ENCODE measurements around the gene SLFN12L. TPM values are rescaled to one million over a fixed set of nuclear protein-coding genes. Genes with fewer than 3 reads are reported as not detected.

SLFN12L gene
- total RNA-seq, 2 experiments from 2014 or later = 97.9 to 102 TPM

- H3K27ac Mint-ChIP-seq = peak overlapping the region; percentile 19
- no peaks in the 10 kb centered on the region for H3K9me3 Mint-ChIP-seq
- DNase-seq = no peak
- H3K27me3 Mint-ChIP-seq = no peaks in the 10 kb centered on the region
- H3K4me1 Mint-ChIP-seq = peaks cover 27% of the 10 kb centered on the region
- POLR2A ChIA-PET = no interaction called here
- peaks cover 75% of the 10 kb centered on the region for H3K36me3 Mint-ChIP-seq (ENCODE audit: low read depth)
- CTCF ChIA-PET = interaction anchor here (1.3 to 1.8 kb wide), 3 partner anchors 8 to 277 kb away, joined by 3 to 9 read pairs (median 4); no protein-coding TSS in a partner anchor
- H3K4me3 Mint-ChIP-seq = peak overlapping the region; percentile 73
Measured at GRCh38 chr17:35447499-35447898, 90.0 kb downstream of the SLFN12L start.

- H3K9me3 Mint-ChIP-seq = no peaks in the 10 kb centered on the region
- ChIA-PET POLR2A (interaction anchor here (0.6 kb wide), 1 partner anchor 59 kb away, joined by 5 read pairs; no protein-coding TSS in a partner anchor), CTCF (interaction anchor here (0.7 to 2.1 kb wide), 3 partner anchors 9 to 228 kb away, joined by 3 to 9 read pairs (median 5); partner anchors contain the start of gene SLFN13)
- no peaks in the 10 kb centered on the region for H3K27me3 Mint-ChIP-seq
- H3K36me3 Mint-ChIP-seq (ENCODE audit: low read depth) = peaks cover 43% of the 10 kb centered on the region
- no peak for DNase-seq
- H3K4me1 Mint-ChIP-seq = peaks cover 10% of the 10 kb centered on the region
- no peak overlapping the region for H3K4me3 Mint-ChIP-seq
- H3K27ac Mint-ChIP-seq = no peak overlapping the region
Measured at GRCh38 chr17:35438433-35438832, 99.0 kb downstream of the SLFN12L start.

- Mint-ChIP-seq H3K4me1 (peaks cover 56% of the 10 kb centered on the region), H3K9me3 (no peaks in the 10 kb centered on the region), H3K27me3 (no peaks in the 10 kb centered on the region), H3K27ac (peak overlapping the region; percentile 96), H3K36me3 (ENCODE audit: low read depth) (peaks cover 33% of the 10 kb centered on the region), H3K4me3 (peak overlapping the region; percentile 97)
- POLR2A ChIA-PET = interaction anchor here (0.9 kb wide), 1 partner anchor 60 kb away, joined by 3 read pairs; the partner anchor contains the start of gene SLFN11
- DNase-seq = peak; percentile 68
- CTCF ChIA-PET = interaction anchor here (1.2 to 2.1 kb wide), 3 partner anchors 11 to 100 kb away, joined by 3 to 6 read pairs (median 3); no protein-coding TSS in a partner anchor
Measured at GRCh38 chr17:35433075-35433894, 104.2 kb downstream of the SLFN12L start.

GRCh38 chr17:35432176-35433074 is 105.1 kb downstream of the SLFN12L start, which contains the start of gene SLFN12:
SLFN12 (minus strand) TSS chr17:35432500; CDS start chr17:35423028, 9,472 bp downstream.
- Mint-ChIP-seq H3K27me3 (no peaks in the 10 kb centered on the region), H3K36me3 (ENCODE audit: low read depth) (peaks cover 33% of the 10 kb centered on the region), H3K4me1 (peaks cover 63% of the 10 kb centered on the region), H3K9me3 (no peaks in the 10 kb centered on the region), H3K4me3 (peak within 1 kb of the TSS; percentile 97), H3K27ac (peak within 1 kb of the TSS; percentile 96)
- peak; percentile 66 for DNase-seq
- ChIA-PET CTCF (interaction anchor here (0.5 to 2.1 kb wide), 4 partner anchors 10 to 495 kb away, joined by 3 to 6 read pairs (median 4); no protein-coding TSS in a partner anchor), POLR2A (interaction anchor here (0.9 kb wide), 1 partner anchor 59 kb away, joined by 3 read pairs; the partner anchor contains the start of gene SLFN11)

- POLR2A ChIA-PET = interaction anchor here (0.6 to 0.7 kb wide), 2 partner anchors 73 to 76 kb away, joined by 4 read pairs; no protein-coding TSS in a partner anchor
Measured at GRCh38 chr17:35429702-35430101, 107.8 kb downstream of the SLFN12L start.

GRCh38 chr17:35428229-35428628 is 109.2 kb downstream of the SLFN12L start:
- Mint-ChIP-seq H3K4me3 (no peak overlapping the region), H3K4me1 (peaks cover 53% of the 10 kb centered on the region), H3K27ac (no peak overlapping the region), H3K27me3 (no peaks in the 10 kb centered on the region), H3K36me3 (ENCODE audit: low read depth) (peaks cover 50% of the 10 kb centered on the region), H3K9me3 (peaks cover 4% of the 10 kb centered on the region)
- ChIA-PET POLR2A (no interaction called here), CTCF (interaction anchor here (0.9 kb wide), 1 partner anchor 46 kb away, joined by 3 read pairs; no protein-coding TSS in a partner anchor)
- DNase-seq = no peak

More at GRCh38 chr17:35429702-35430101, 107.8 kb downstream of the SLFN12L start:
- CTCF ChIA-PET = no interaction called here
- H3K9me3 Mint-ChIP-seq = peaks cover 4% of the 10 kb centered on the region
- no peak overlapping the region for H3K27ac Mint-ChIP-seq
- H3K36me3 Mint-ChIP-seq (ENCODE audit: low read depth) = peaks cover 50% of the 10 kb centered on the region
- DNase-seq = no peak
- no peaks in the 10 kb centered on the region for H3K27me3 Mint-ChIP-seq
- no peak overlapping the region for H3K4me3 Mint-ChIP-seq
- H3K4me1 Mint-ChIP-seq = peaks cover 63% of the 10 kb centered on the region

- POLR2A ChIA-PET = no interaction called here
- Mint-ChIP-seq H3K4me3 (no peak overlapping the region), H3K9me3 (peaks cover 4% of the 10 kb centered on the region), H3K4me1 (peaks cover 12% of the 10 kb centered on the region), H3K27me3 (no peaks in the 10 kb centered on the region), H3K36me3 (ENCODE audit: low read depth) (peaks cover 43% of the 10 kb centered on the region), H3K27ac (no peak overlapping the region)
- CTCF ChIA-PET = interaction anchor here (0.9 kb wide), 1 partner anchor 30 kb away, joined by 3 read pairs; no protein-coding TSS in a partner anchor
- no peak for DNase-seq
Measured at GRCh38 chr17:35423761-35424160, 113.7 kb downstream of the SLFN12L start.

Other genes starting within 250 kb of the SLFN12L start
- 10 to 100 TPM; 32.1 to 32.9 TPM for gene SLFN11, start 164.1 kb downstream of the SLFN12L start, total RNA-seq
- 10 to 100 TPM in 1 of 2 experiments, 1 to 10 TPM in 1; 9.6 to 11.7 TPM for gene SLFN12, start 105.2 kb downstream of the SLFN12L start, total RNA-seq
- gene SLFN13, start 88.9 kb downstream of the SLFN12L start, total RNA-seq = 10 to 100 TPM; 50.4 to 53.6 TPM
- gene SLFN14, start 23.1 kb upstream of the SLFN12L start, total RNA-seq = not detected
- 1 to 10 TPM; 4.0 to 5.5 TPM for gene PEX12, start 40.9 kb upstream of the SLFN12L start, total RNA-seq
- 100 to 1,000 TPM; 180 to 185 TPM for gene AP2B1, start 49.6 kb upstream of the SLFN12L start, total RNA-seq
- gene RASL10B, start 194.0 kb upstream of the SLFN12L start, total RNA-seq = under 1 TPM; 0.15 to 0.37 TPM
- not detected for gene GAS2L2, start 215.6 kb upstream of the SLFN12L start, total RNA-seq
- gene C17orf50, start 223.2 kb upstream of the SLFN12L start, total RNA-seq = not detected

All from activated CD4-positive, alpha-beta T cell treated with anti-CD3 and anti-CD28 coated beads, Interleukin-2, amount 10 ng/mL, durations not matched to agents 7 days and 5 days (primary cell).